LNCAP (cell line): ENCODE results near the gene COA8.

ENCODE experiments used
- TF ChIP-seq, protein P1 (sequence below): fragments of 450-650 bp; IDR thresholded peaks from 2 replicates; pipeline ENCODE4 v1.5.1; 2017; ENCODE audit warnings: mild to moderate bottlenecking

The COA8 gene

DNA sequence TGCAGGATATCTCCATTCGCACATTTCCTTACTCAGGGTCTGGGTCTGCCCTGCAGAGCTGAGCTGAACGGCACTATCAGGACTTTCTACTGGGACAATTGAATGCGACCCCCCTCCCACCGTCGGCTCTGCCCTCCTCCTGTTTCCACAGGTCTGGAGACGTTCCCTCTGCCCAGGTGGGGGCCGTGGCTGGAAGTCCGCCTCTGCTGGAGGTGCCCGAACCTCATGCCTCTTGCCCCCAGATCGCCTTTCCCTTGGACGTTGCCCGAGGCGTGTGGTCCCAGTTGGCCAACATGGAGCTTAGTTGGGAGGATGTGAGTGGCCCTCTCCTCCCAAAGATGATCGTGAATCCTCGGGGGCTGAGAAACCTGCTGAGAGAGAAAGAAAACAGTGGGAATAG lies 45.1 kb downstream of the COA8 start:
- TF ChIP-seq, protein P1, sequence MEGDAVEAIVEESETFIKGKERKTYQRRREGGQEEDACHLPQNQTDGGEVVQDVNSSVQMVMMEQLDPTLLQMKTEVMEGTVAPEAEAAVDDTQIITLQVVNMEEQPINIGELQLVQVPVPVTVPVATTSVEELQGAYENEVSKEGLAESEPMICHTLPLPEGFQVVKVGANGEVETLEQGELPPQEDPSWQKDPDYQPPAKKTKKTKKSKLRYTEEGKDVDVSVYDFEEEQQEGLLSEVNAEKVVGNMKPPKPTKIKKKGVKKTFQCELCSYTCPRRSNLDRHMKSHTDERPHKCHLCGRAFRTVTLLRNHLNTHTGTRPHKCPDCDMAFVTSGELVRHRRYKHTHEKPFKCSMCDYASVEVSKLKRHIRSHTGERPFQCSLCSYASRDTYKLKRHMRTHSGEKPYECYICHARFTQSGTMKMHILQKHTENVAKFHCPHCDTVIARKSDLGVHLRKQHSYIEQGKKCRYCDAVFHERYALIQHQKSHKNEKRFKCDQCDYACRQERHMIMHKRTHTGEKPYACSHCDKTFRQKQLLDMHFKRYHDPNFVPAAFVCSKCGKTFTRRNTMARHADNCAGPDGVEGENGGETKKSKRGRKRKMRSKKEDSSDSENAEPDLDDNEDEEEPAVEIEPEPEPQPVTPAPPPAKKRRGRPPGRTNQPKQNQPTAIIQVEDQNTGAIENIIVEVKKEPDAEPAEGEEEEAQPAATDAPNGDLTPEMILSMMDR, result no peak

GRCh38 chr14:103611215-103611614 lies 48.5 kb downstream of the COA8 start:
- TF ChIP-seq, protein P1, result no peak

- TF ChIP-seq, protein P1, result peak; percentile 13; the same call in 1 of the 2 replicates
Observed at GRCh38 chr14:103613517-103613916, 50.8 kb downstream of the COA8 start.

GRCh38 chr14:103616635-103617300 lies 54.0 kb downstream of the COA8 start:
- TF ChIP-seq, protein P1, result no peak

DNA sequence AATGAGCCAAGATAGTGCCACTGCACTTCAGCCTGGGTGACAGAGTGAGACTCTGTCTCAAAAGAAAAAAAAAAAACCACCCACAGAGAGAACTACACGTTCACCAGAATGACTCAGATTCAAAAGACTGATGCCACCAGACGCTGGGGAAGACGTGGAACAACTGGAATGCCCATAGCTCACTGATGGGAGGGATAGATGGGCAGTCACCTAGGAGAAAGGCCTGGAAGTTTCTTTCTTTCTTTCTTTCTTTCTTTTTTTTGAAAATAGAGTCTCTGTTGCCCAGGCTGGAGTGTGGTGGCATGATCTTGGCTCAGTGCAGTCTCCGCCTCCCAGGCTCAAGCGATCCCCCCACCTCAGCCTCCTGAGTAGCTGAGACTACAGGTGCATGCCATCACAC lies 56.3 kb downstream of the COA8 start:
- TF ChIP-seq, protein P1, result no peak

GRCh38 chr14:103621860-103622259 lies 59.1 kb downstream of the COA8 start:
- TF ChIP-seq, protein P1, result no peak

- TF ChIP-seq, protein P1, result no peak
Observed at GRCh38 chr14:103623308-103623707, 60.5 kb downstream of the COA8 start.
